ENCODE data around the gene CSF3R.

CSF3R gene

GRCh38 chr1:36471830-36472641 is 10.7 kb downstream of the CSF3R start:
- no peak overlapping the region for H3K4me3 ChIP-seq (ENCODE audit: low read depth, low read length)
- no peak for TF ChIP-seq CTCF (IDR thresholded peaks at IDR 0.05; ENCODE audit: borderline replicate concordance, insufficient read depth, low read depth, low read length)

- TF ChIP-seq CTCF (IDR thresholded peaks at IDR 0.05; ENCODE audit: borderline replicate concordance, insufficient read depth, low read depth, low read length), result no peak
- H3K4me3 ChIP-seq (ENCODE audit: low read depth, low read length), result no peak overlapping the region
Observed at GRCh38 chr1:36469163-36469562, 13.6 kb downstream of the CSF3R start.

GRCh38 chr1:36467700-36468455 is 14.8 kb downstream of the CSF3R start:
- no peak overlapping the region for H3K4me3 ChIP-seq (ENCODE audit: low read depth, low read length)
- TF ChIP-seq CTCF (IDR thresholded peaks at IDR 0.05; ENCODE audit: borderline replicate concordance, insufficient read depth, low read depth, low read length), result no peak

GRCh38 chr1:36467027-36467410 is 15.7 kb downstream of the CSF3R start:
- TF ChIP-seq CTCF (IDR thresholded peaks at IDR 0.05; ENCODE audit: borderline replicate concordance, insufficient read depth, low read depth, low read length), result no peak
- H3K4me3 ChIP-seq (ENCODE audit: low read depth, low read length), result no peak overlapping the region

GRCh38 chr1:36466370-36467026 is 16.2 kb downstream of the CSF3R start:
- no peak overlapping the region for H3K4me3 ChIP-seq (ENCODE audit: low read depth, low read length)
- TF ChIP-seq CTCF (IDR thresholded peaks at IDR 0.05; ENCODE audit: borderline replicate concordance, insufficient read depth, low read depth, low read length), result no peak

GRCh38 chr1:36465731-36466369 is 16.9 kb downstream of the CSF3R start:
- TF ChIP-seq CTCF (IDR thresholded peaks at IDR 0.05; ENCODE audit: borderline replicate concordance, insufficient read depth, low read depth, low read length), result no peak
- no peak overlapping the region for H3K4me3 ChIP-seq (ENCODE audit: low read depth, low read length)

All from GM12875 (cell line).